Melanocyte of skin (primary cell): ENCODE measurements around the gene LGR5. TPM values are rescaled to one million over a fixed set of nuclear protein-coding genes. Genes with fewer than 3 reads are reported as not detected.

Experiments
- total RNA-seq, 2 donors: library from RNA; depleted of rRNA; stranded (reverse); fragments of >200 nt; gene quantifications; 2 replicates each; pipeline ENCODE4 v1.2.3, GENCODE V29; 2012

Gene LGR5
- not detected for total RNA-seq

GRCh38 chr12:71439613-71440344 lies at the start of gene LGR5:
Gene LGR5 (plus strand): TSS chr12:71439798. CDS start chr12:71440081, 283 bp downstream.

Other genes with a start within 250 kb of the LGR5 start
- gene ZFC3H1, start 224.1 kb downstream of the LGR5 start, total RNA-seq: 10 to 100 TPM; 23.0 to 25.8 TPM
- gene THAP2, start 224.5 kb downstream of the LGR5 start, total RNA-seq: 1 to 10 TPM; 2.4 to 4.0 TPM
- gene TMEM19, start 246.3 kb downstream of the LGR5 start, total RNA-seq: 10 to 100 TPM; 30.6 to 33.6 TPM